ENCODE results near the gene TAPBPL.

GRCh38 chr12:6418796-6419195 lies 33.0 kb upstream of the TAPBPL start:
- TF ChIP-seq CTCF (IDR thresholded peaks at IDR 0.05 in 8 of 11, conservative IDR thresholded peaks at IDR 0.05 in 3 of 11) = no peak
- TF ChIP-seq POLR2AphosphoS5 (IDR thresholded peaks at IDR 0.05) = no peak
- TF ChIP-seq POLR2A (IDR thresholded peaks at IDR 0.05) = no peak
